ENCODE results near the gene FAM13B. TPM values are rescaled to one million over a fixed set of nuclear protein-coding genes. Genes with fewer than 3 reads are reported as not detected.

Gene FAM13B
- total RNA-seq, 1 experiment from 2014 or later: 13.6 TPM

- no peak overlapping the region for H3K4me2 ChIP-seq (ENCODE audit: low read length)
- no peaks in the 10 kb centered on the region for H3K36me3 ChIP-seq (ENCODE audit: control insufficient read depth in 1 of 2, insufficient read depth in 2 of 2, low read length in 2 of 2)
- H3K79me2 ChIP-seq (ENCODE audit: insufficient read depth, low read length): no peaks in the 10 kb centered on the region
- ChIA-PET CTCF (no interaction called here), POLR2A (no interaction called here), RAD21 (ENCODE audit: low non-redundant PET in 1 of 2, low total read pairs in 2 of 2, uncharacterized antibody in 2 of 2, unreplicated experiment in 2 of 2) (interaction anchor here in 1 of 2 experiments (0.6 kb wide), 1 partner anchor 22 kb away, joined by 3 read pairs; no protein-coding TSS in a partner anchor)
- ATAC-seq (no peak), DNase-seq (ENCODE audit: low read depth, low spot score) (no peak)
- H3K9me2 ChIP-seq (ENCODE audit: insufficient read depth): no peaks in the 10 kb centered on the region; the same call in 1 of the 2 replicates
- H3K4me1 ChIP-seq (ENCODE audit: control insufficient read depth in 1 of 2, insufficient read depth in 2 of 2, low read length in 2 of 2): no peaks in the 10 kb centered on the region
- H3K4me3 ChIP-seq (replicated peaks in 1 of 2; ENCODE audit: low read depth in 1 of 2, low read length in 2 of 2): no peak overlapping the region
- H2AFZ ChIP-seq (ENCODE audit: low read depth, low read length, poor library complexity, severe bottlenecking): no peak overlapping the region
- no peaks in the 10 kb centered on the region for H3K27me3 ChIP-seq (ENCODE audit: insufficient read depth, low read length)
- H4K20me1 ChIP-seq (ENCODE audit: insufficient read depth): no peaks in the 10 kb centered on the region
- no peak overlapping the region for H3K27ac ChIP-seq (ENCODE audit: low read depth, low read length)
- no peaks in the 10 kb centered on the region for H3K9me3 ChIP-seq (ENCODE audit: control insufficient read depth in 1 of 2, insufficient read depth in 1 of 2, low read depth in 1 of 2, low read length in 2 of 2)
- BruUV-seq (replicated peaks): no TSS peak
- intact Hi-C loops (cut with micrococcal nuclease): no loop called here
- H3K9ac ChIP-seq (ENCODE audit: low read length): no peak overlapping the region
- no peak for TF ChIP-seq REST (IDR thresholded peaks at IDR 0.05; ENCODE audit: low read depth)
- no peak for TF ChIP-seq RAD21 (IDR thresholded peaks at IDR 0.05; ENCODE audit: low read depth)
- TF ChIP-seq ZBTB33 (IDR thresholded peaks at IDR 0.05; ENCODE audit: extremely low read depth, insufficient replicate concordance, low read length): no peak
- TF ChIP-seq SP1 (IDR thresholded peaks at IDR 0.05; ENCODE audit: low read depth): no peak
- no peak for TF ChIP-seq FOSL1 (IDR thresholded peaks at IDR 0.05; ENCODE audit: low read depth)
- TF ChIP-seq JUND (IDR thresholded peaks at IDR 0.05): no peak
- TF ChIP-seq SRF (IDR thresholded peaks at IDR 0.05; ENCODE audit: low read depth): no peak
- no peak for TF ChIP-seq CBX3 (IDR thresholded peaks at IDR 0.05; ENCODE audit: low read depth)
- TF ChIP-seq ZFX (IDR thresholded peaks at IDR 0.05): no peak
- no peak for TF ChIP-seq EZH2phosphoT487 (IDR thresholded peaks at IDR 0.05; ENCODE audit: borderline replicate concordance)
- TF ChIP-seq CTCF (IDR thresholded peaks at IDR 0.05 in 2 of 3, conservative IDR thresholded peaks at IDR 0.05 in 1 of 3; ENCODE audit: borderline replicate concordance in 1 of 3, insufficient read depth in 1 of 3, low read depth in 2 of 3, low read length in 2 of 3): no peak
- no peak for TF ChIP-seq MAX (IDR thresholded peaks at IDR 0.05)
Measured at GRCh38 chr5:137896560-137896959, 136.3 kb downstream of the FAM13B start.
